Fibroblast of pulmonary artery (primary cell): Measurements from ENCODE around the gene GPC3.
"Not testable (repeated sequence)": the region's sequence is repeated elsewhere in the genome, so short reads cannot be mapped to it uniquely, and the experiment has no call there.

Source experiments
- DNase-seq: peaks from one replicate; pipeline ENCODE4 v3.0.0-alpha.2; 2010; ENCODE audit warnings: low read depth
- H3K4me3 ChIP-seq: replicated peaks from 2 replicates; pipeline ENCODE4 v1.5.1; 2011; ENCODE audit warnings: low read depth, mild to moderate bottlenecking, control low read depth, low read length, moderate library complexity
- TF ChIP-seq, protein P1 (sequence below): IDR thresholded peaks from 2 replicates; pipeline ENCODE4 v1.5.1; 2011; ENCODE audit warnings: mild to moderate bottlenecking, control low read depth, low read length, inconsistent platforms; ENCODE audit errors: missing control alignments

GPC3 gene

DNA sequence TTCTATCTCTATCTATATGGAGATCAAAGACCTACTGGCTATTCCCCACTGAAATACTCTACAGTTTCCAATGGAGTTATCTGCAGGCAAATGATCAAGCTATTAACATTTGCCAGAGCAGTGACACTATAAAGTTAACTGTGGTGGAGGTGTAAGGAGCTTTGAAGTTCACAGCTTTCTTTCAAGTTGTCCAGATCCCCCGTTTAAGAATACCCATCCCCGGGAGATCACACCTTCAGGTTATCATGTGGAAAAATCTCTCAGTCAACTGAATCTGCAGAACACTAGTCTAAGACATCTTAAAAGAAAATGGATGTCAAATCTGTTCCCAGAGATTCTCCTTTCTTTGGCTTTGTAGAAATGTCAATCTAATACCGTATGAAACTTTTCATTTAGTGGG, 80.1 kb downstream of the GPC3 start:
- TF ChIP-seq, protein P1, sequence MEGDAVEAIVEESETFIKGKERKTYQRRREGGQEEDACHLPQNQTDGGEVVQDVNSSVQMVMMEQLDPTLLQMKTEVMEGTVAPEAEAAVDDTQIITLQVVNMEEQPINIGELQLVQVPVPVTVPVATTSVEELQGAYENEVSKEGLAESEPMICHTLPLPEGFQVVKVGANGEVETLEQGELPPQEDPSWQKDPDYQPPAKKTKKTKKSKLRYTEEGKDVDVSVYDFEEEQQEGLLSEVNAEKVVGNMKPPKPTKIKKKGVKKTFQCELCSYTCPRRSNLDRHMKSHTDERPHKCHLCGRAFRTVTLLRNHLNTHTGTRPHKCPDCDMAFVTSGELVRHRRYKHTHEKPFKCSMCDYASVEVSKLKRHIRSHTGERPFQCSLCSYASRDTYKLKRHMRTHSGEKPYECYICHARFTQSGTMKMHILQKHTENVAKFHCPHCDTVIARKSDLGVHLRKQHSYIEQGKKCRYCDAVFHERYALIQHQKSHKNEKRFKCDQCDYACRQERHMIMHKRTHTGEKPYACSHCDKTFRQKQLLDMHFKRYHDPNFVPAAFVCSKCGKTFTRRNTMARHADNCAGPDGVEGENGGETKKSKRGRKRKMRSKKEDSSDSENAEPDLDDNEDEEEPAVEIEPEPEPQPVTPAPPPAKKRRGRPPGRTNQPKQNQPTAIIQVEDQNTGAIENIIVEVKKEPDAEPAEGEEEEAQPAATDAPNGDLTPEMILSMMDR, result no peak
- DNase-seq, result no peak
- no peak overlapping the region for H3K4me3 ChIP-seq

GRCh38 chrX:133897593-133898163, 87.7 kb downstream of the GPC3 start:
- TF ChIP-seq, protein P1, result no peak
- DNase-seq, result no peak

DNA sequence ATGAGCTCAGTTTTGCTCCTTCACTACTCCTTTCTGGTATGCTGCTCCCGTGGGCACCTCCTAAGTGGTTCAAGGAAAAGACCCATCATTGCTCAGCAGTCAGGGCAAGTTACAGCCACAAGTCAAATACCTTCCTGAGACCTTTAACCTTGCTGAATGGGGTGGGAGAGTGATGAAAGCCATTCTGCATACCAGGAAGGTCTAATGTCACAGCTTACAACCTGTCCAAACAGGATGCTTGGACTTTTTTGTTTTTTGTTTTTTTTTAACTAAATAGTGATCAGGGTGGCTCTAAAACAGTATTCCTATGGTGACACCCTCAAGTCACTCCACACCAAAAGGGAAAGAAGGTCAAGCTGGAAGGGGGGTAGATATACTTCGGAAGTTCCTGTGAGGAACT, 93.1 kb downstream of the GPC3 start:
- DNase-seq, result no peak
- H3K4me3 ChIP-seq, result no peak overlapping the region
- TF ChIP-seq, protein P1, result no peak

More at GRCh38 chrX:133897593-133898163, 87.7 kb downstream of the GPC3 start:
- H3K4me3 ChIP-seq, result no peak overlapping the region

GRCh38 chrX:133888984-133889383, 96.4 kb downstream of the GPC3 start:
- TF ChIP-seq, protein P1, result no peak
- H3K4me3 ChIP-seq, result no peak overlapping the region
- no peak for DNase-seq

DNA sequence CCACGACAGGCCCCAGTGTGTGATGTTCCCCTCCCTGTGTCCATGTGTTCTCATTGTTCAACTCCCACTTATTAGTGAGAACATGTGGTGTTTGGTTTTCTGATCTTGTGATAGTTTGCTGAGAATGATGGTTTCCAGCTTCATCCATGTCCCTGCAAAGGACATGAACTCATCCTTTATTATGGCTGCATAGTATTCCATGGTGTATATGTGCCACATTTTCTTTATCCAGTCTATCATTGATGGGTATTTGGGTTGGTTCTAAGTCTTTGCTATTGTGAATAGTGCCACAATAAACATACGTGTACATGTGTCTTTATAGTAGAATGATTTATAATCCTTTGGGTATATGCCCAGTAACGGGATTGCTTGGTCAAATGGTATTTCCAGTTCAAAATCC, 97.3 kb downstream of the GPC3 start:
- not testable (repeated sequence) for DNase-seq, H3K4me3 ChIP-seq

DNA sequence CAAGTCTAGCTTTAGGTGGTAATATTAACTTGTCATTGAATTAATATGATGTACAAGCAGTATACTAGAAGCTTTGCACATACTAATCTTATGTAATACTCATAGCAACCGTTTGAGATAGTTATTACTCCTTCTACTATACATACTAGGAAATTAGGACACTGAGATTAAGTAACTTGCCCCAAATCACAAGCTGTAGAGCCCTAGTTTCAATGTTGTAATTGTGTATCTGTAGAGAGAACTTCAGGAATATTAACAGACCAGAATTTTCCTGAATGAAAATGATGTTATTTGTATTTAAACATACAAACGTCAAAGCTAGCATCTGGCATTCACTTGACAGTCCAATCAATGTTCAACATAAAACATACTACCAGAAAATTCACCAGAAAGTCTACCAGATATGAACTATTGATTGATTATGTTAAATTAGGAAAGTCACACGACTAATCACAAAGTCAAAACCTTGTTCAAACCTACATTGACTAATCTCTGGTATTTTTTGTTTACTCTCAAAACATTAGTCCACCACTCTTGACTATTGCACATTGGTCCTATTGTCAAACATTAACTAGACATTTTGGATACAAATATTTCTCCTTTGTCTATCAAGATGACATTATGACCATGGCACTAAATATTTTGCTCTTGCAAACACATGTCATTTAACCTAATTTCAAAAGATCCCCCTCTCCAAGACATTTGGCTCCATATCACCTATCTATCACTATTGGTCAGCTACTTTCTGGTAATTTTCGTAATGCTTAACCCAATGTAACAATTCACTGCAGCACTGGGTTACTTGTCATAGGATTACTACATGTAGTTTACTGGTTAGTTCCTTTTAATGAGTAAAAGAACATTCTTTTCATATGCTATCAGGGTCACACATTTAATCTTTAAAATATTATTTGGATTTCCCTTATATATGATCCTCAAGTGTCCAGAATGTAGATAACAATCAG, 100.7 kb downstream of the GPC3 start:
- no peak for DNase-seq
- TF ChIP-seq, protein P1, result no peak
- H3K4me3 ChIP-seq, result no peak overlapping the region

DNA sequence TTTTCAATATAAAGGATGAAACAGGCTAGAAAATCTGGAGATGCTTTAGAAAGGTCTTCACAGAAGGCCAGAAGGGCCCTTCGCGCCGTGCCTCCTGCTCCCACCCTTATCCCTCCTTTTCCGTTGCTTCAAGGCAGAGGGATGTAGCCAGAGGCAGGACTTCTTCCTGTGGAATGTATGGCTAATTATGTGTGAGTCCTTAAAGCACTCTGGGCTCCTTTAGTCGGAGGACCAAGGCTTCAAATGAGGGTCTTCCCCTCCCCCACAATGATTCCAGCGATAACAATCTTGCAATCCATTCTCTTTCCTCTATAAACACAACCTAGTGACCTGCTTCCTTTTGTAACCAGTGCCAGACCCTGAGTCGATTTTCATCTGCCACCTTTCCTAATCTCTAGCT, 103.5 kb downstream of the GPC3 start:
- H3K4me3 ChIP-seq, result no peak overlapping the region
- TF ChIP-seq, protein P1, result no peak
- no peak for DNase-seq
